GM12873 (cell line): Measurements from ENCODE around the gene CLCNKA.

Experiments used
- TF ChIP-seq, protein P1 (sequence below): IDR thresholded peaks from 2 replicates; pipeline ENCODE4 v1.5.1; 2012; ENCODE audit warnings: low read depth, mild to moderate bottlenecking, moderate library complexity, low read length, control low read depth; ENCODE audit not compliant: insufficient read depth; ENCODE audit errors: missing control alignments

Gene CLCNKA

DNA sequence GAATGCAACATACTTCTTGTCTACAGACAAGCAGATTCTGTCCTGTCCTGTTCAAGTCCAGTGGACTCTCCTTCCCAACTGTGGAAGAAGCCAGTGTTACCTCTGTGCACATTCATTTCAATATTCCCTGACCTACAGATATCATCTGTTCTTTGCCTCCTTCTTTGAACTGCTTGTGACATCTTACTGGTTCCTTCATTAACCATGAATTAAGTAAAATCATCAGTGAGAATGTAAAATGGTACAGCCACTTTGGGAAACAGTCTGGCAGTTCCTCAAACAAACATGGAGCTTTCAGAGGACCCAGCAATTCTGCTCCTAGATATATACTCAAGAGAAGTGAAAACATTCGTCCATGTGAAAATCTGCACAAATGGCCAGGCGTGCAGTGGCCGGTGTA lies 11.0 kb upstream of the CLCNKA start:
- TF ChIP-seq, protein P1, sequence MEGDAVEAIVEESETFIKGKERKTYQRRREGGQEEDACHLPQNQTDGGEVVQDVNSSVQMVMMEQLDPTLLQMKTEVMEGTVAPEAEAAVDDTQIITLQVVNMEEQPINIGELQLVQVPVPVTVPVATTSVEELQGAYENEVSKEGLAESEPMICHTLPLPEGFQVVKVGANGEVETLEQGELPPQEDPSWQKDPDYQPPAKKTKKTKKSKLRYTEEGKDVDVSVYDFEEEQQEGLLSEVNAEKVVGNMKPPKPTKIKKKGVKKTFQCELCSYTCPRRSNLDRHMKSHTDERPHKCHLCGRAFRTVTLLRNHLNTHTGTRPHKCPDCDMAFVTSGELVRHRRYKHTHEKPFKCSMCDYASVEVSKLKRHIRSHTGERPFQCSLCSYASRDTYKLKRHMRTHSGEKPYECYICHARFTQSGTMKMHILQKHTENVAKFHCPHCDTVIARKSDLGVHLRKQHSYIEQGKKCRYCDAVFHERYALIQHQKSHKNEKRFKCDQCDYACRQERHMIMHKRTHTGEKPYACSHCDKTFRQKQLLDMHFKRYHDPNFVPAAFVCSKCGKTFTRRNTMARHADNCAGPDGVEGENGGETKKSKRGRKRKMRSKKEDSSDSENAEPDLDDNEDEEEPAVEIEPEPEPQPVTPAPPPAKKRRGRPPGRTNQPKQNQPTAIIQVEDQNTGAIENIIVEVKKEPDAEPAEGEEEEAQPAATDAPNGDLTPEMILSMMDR, result no peak

DNA sequence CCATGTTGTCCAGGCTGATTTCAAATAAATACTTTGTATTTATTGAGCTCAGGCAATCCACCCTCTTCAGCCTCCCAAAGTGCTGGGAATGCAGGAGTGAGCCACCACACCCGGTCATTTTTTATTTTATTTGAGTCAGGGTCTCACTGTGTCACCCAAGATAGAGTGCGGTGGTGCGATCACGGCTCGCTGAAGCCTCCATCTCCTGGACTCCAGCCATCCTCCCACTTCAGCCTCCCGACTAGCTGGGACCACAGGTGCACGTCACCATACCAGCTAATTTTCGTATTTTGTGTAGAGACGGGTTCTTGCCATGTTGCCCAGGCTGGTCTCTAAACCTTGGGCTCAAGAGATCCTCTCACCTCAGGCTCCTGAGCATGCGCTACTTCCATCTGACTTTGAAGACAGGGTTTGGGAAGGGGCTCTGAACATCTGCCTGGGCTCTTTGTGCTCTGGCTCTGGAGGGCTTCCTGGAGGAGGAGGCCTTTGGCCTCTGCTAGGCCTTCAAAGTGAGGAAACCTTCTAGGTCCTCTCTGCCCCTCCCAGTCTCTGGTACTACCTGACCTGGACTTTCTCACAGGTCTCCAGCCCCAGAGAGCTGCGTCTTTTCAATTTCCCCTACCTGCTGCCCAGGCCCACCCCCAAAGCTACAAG lies 9.8 kb upstream of the CLCNKA start:
- TF ChIP-seq, protein P1, result no peak

DNA sequence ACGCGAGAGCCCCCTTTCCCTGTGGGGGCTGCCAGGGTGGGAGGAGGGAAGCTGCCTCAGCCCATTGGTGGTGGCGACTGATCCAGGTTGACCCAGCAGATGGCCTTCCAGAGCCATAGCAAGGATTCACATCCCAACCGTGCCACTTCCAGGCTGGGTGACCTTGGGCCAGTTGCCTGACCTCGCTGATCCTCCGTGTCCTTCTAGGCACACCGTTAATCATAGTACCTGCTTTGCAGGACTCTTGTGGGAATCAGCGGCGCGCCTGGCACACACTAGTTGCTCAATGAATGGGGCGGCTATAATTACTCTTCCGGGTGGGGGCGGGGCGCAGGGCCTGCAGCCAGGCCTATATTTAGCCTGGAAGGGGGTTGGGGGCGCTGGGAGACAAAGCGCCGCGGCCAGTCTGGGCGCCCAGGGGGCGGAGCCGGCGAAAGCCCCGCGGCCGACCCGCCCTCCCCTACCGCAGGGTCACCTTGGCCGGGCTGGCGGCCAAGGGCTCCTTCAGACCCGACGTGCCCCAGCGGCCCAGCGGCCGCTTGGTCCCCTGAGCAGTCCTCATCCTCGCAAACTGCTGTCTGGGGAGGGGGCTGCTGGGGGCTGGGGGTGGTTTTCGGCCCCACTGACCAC lies 9.1 kb upstream of the CLCNKA start:
- TF ChIP-seq, protein P1, result no peak

DNA sequence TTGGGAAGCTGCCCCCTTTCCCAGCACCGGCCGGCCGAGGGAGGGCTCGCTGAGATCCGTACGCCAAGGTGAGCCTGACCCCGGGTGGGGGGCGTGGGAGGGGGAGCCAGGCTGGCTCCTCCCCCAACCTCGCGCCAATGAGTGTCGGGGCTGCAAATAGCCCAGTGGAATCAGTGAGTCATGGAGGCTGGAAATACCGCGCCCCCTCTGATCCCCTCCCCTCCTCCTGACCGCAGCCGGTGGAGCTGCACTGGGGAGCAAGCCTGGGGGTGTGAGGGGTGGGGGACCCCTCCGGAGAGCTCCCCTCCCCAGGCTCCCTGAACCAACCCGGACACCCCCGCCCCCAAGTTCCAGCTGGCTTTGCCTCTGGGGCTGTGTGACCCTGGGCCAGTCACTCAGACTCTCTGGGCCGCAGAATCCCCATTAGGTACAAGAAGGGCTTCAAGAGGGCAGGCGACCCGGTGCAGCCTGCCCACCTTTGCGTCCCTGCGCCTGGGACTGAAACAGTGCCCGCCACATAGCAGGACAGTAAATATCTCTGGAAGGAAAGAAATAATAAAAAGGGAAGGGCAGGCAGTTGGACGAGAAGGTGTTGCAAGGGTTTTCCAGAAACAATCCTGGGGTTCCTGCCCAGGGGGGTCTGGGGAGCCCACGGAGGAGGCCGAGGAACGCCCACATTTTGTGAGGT lies 8.5 kb upstream of the CLCNKA start:
- TF ChIP-seq, protein P1, result no peak

DNA sequence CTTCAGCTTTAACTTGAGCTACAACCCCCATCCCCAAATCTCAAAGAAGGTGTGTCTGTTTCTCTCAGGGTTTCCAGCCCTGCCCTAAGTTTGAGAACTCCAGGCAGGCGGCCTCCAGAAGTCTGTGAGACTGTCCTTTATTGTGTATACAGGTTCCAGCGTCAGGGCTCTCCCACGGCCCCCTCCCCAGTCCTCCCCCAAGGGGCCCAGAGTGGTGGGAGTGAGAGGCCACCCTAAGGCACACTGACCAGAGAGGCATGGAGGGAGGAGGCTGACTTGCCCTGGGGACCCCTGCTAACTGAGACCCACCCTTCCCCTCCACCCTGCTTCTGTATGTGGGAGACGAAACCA lies 8.0 kb upstream of the CLCNKA start:
- TF ChIP-seq, protein P1, result no peak

DNA sequence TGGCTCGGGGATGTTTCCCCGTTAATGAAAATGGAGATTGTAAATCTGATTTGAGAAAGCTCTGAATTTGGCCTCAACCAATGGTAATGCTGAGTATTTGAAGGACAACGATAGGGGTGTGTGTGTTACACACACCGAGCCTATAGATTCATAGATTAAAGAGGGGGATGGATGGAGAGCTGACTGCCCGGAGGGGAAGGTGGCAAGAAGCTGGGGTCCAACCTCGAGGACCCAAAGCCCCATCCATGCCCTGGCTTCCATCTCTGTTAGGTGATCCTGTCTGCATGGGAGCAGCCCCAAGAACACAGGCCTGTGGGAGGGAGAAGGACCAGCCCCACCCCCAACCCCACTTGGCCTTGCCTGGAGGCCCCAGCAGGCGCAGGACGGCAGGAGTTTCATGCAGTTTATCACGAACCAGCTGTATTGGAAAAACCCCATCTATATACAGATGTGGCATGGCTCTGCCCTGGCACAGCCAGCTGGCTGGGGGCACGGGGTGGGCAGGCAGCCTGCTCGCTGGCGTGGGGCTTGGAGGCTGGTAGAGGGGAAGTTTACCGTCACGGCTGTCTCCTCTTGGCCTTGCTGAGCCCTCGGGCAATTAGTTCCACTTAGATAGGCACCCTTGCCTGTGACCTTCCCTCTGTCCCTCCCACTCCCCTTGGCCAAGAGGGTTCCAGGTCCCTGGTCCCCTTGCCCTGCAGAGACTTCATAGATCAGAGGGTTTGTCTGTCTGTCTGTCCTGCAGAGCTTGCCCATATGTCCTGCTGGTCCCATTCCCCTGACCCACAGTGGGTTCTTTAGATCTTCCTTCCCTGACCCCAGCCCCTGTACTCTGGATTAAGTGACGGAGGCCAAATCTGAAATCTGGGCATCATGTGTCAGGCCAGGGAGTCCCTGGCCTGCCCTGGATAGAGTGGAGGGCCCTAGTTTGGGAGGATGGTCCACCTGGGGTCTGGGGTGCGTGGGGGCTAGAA lies 7.0 kb upstream of the CLCNKA start:
- TF ChIP-seq, protein P1, result no peak
